Endodermal cell (in vitro differentiated cells): ENCODE results near the gene CCDC88A. TPM values are rescaled to one million over a fixed set of nuclear protein-coding genes. Genes with fewer than 3 reads are reported as not detected.
"Not testable (repeated sequence)": the region's sequence is repeated elsewhere in the genome, so short reads cannot be mapped to it uniquely, and the experiment has no call there.

Experiments
- DNase-seq: peaks from one replicate; pipeline ENCODE4 v3.0.0-alpha.2; 2017
- H3K27ac ChIP-seq: 2 replicates; pipeline ENCODE4 v1.5.1; 2013; ENCODE audit warnings: mild to moderate bottlenecking, low read depth, low read length, moderate library complexity
- H3K27me3 ChIP-seq: 2 replicates; pipeline ENCODE4 v1.6.1; 2013; ENCODE audit warnings: mild to moderate bottlenecking, low read length, moderate library complexity; ENCODE audit not compliant: insufficient read depth, control insufficient read depth, poor library complexity, severe bottlenecking
- H3K36me3 ChIP-seq: 2 replicates; pipeline ENCODE4 v1.7.0; 2013; ENCODE audit warnings: mild to moderate bottlenecking, low read length, moderate library complexity; ENCODE audit not compliant: control insufficient read depth, insufficient read depth
- H3K4me1 ChIP-seq: one replicate; pipeline ENCODE4 v1.7.0; 2013; ENCODE audit warnings: low read length; ENCODE audit not compliant: control insufficient read depth, insufficient read depth
- H3K4me3 ChIP-seq: 2 replicates; pipeline ENCODE4 v1.5.1; 2013; ENCODE audit warnings: mild to moderate bottlenecking, low read length, moderate library complexity
- H3K9ac ChIP-seq: 2 replicates; pipeline ENCODE4 v1.6.1; 2013; ENCODE audit warnings: mild to moderate bottlenecking, low read length, moderate library complexity; ENCODE audit not compliant: poor library complexity, severe bottlenecking; ENCODE audit errors: extremely low read depth
- H3K9me3 ChIP-seq: 2 replicates; pipeline ENCODE4 v1.6.1; 2013; ENCODE audit warnings: mild to moderate bottlenecking, low read length, moderate library complexity; ENCODE audit not compliant: control insufficient read depth
- H3K27ac Mint-ChIP-seq: 2 replicates; pipeline ENCODE4 v1.8.0; 2020; ENCODE audit warnings: mixed read lengths
- H3K27me3 Mint-ChIP-seq: 2 replicates; pipeline ENCODE4 v1.8.0; 2021; ENCODE audit warnings: mild to moderate bottlenecking, mixed read lengths; ENCODE audit not compliant: insufficient read depth
- H3K36me3 Mint-ChIP-seq: 2 replicates; pipeline ENCODE4 v1.8.0; 2020; ENCODE audit warnings: low read depth, mixed read lengths
- H3K4me1 Mint-ChIP-seq: 2 replicates; pipeline ENCODE4 v1.8.0; 2020; ENCODE audit warnings: mixed read lengths
- H3K4me3 Mint-ChIP-seq: 2 replicates; pipeline ENCODE4 v1.8.0; 2020; ENCODE audit warnings: mild to moderate bottlenecking, moderate library complexity, mixed read lengths
- H3K9me3 Mint-ChIP-seq: 2 replicates; pipeline ENCODE4 v1.8.0; 2020; ENCODE audit warnings: mild to moderate bottlenecking, mixed read lengths
- CTCF ChIP-seq: fragments of 200-600 bp; sonication (generic); conservative IDR thresholded peaks from 2 replicates; pipeline ENCODE4 v1.5.0; 2021; ENCODE audit warnings: antibody characterized with exemption, mild to moderate bottlenecking
- WGBS, 2 experiments: methylation state at CpG; one replicate each; pipeline versions ENCODE4 v1.1.5 to v1.1.7; 2013; ENCODE audit warnings: missing lambda C conversion rate in 2 of 2, mixed read lengths in 1 of 2; ENCODE audit not compliant: insufficient coverage in 1 of 2, insufficient read length in 1 of 2; 5-methylcytosine and 5-hydroxymethylcytosine counted together
- total RNA-seq, 2 donors: library from RNA; stranded (reverse); fragmentation: NEBNext Ultra II Directional in 1 of 2; extraction: Animal tissue kit (Norgen Biotek cat#: 25700) in 1 of 2; gene quantifications; 2 replicates in 1 of 2; 3 replicates in 1 of 2; pipeline ENCODE4 v1.2.1, GENCODE V29; 2021

The CCDC88A gene
- total RNA-seq, 2 donors from 2014 or later, result 84.2 to 88.4 TPM

DNA sequence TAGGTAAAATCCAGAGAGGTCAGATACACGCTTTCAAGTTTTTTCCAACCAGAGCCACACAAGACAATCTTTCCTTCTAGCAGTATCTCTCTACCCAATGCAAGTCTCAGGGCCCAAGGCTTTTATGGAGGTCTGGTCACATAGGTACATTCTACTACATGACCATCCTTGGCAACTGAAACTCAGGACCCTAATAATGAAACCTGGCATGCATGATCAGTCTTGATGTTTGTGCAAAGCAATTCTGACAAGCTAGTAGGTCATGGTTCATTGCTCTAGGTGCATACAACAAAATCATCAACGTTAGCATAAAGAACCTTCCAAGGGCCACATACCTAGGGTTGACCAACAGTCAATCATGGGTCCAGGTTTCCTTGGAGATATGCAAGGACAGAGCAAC, 33.2 kb upstream of the CCDC88A start:
- Histone ChIP-seq H3K4me3 (no peak overlapping the region), H3K27me3 (no peaks in the 10 kb centered on the region), H3K4me1 (no peaks in the 10 kb centered on the region), H3K36me3 (no peaks in the 10 kb centered on the region), H3K9me3 (no peaks in the 10 kb centered on the region), H3K9ac (no peak overlapping the region), H3K27ac (no peak overlapping the region)
- no peak overlapping the region for H3K27ac Mint-ChIP-seq
- H3K27me3 Mint-ChIP-seq, result no peaks in the 10 kb centered on the region
- no peaks in the 10 kb centered on the region for H3K9me3 Mint-ChIP-seq
- no peak for TF ChIP-seq CTCF
- no peak for DNase-seq
- 86 to 91% methylated on average over 1 to 2 of the region's 2 CpGs for WGBS, 2 experiments
- H3K4me3 Mint-ChIP-seq, result no peak overlapping the region
- no peaks in the 10 kb centered on the region for H3K36me3 Mint-ChIP-seq
- H3K4me1 Mint-ChIP-seq, result no peaks in the 10 kb centered on the region

DNA sequence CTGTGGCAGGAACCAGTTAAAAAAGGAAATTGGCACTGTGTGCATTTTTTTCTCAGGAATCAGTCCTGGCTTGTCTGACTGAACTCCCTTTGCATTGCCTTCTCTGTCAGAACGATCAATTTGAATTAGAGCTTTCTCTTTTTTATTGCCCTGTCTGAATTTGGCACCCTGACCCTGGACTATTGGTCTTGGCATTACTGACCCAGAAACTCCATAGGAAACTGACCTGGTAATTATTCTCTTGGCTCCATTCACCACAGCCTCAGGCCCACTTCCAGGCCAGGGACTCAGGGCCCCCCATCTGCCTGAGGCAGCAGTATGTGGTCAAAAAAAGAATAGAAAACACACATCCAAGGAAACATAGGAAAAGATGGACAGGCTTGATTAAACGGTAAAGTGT, 32.0 kb upstream of the CCDC88A start:
- H3K27me3 Mint-ChIP-seq, result no peaks in the 10 kb centered on the region
- H3K9me3 Mint-ChIP-seq, result no peaks in the 10 kb centered on the region
- no peak overlapping the region for H3K4me3 ChIP-seq
- no peak overlapping the region for H3K27ac Mint-ChIP-seq
- WGBS, 2 experiments, result 89 to 90% methylated on average over 2 of the region's 2 CpGs
- no peaks in the 10 kb centered on the region for H3K4me1 ChIP-seq
- H3K36me3 Mint-ChIP-seq, result no peaks in the 10 kb centered on the region
- no peaks in the 10 kb centered on the region for H3K27me3 ChIP-seq
- no peaks in the 10 kb centered on the region for H3K36me3 ChIP-seq
- no peak overlapping the region for H3K27ac ChIP-seq
- TF ChIP-seq CTCF, result no peak
- H3K9ac ChIP-seq, result no peak overlapping the region
- DNase-seq, result no peak
- H3K4me1 Mint-ChIP-seq, result no peaks in the 10 kb centered on the region
- no peaks in the 10 kb centered on the region for H3K9me3 ChIP-seq
- no peak overlapping the region for H3K4me3 Mint-ChIP-seq

DNA sequence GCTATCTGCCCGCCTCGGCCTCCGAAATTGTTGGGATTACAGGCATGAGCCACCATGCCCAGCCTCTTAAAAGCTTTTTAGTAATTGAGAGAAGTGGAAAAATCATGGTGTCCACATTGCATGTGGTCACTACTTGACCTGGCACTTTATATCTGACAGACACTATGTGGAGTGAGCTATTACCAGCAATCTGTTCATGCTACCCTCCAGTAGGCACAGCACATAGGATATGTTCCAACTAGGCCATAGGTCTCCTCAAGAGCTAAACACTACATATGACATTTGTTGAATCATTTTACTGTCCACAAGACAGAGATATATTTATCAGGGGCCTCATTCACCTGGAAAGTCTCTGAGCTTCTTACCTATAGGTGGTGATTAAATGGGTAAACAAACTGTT, 30.4 kb upstream of the CCDC88A start:
- H3K36me3 ChIP-seq, DNase-seq, H3K4me1 ChIP-seq, H3K4me3 Mint-ChIP-seq, H3K27ac ChIP-seq, H3K4me3 ChIP-seq, H3K9me3 ChIP-seq, H3K36me3 Mint-ChIP-seq, H3K9ac ChIP-seq, H3K27me3 Mint-ChIP-seq, H3K9me3 Mint-ChIP-seq, H3K27ac Mint-ChIP-seq, H3K4me1 Mint-ChIP-seq, H3K27me3 ChIP-seq: not testable (repeated sequence)
- WGBS, 2 experiments, result 100% methylated on average over 3 of the region's 3 CpGs

DNA sequence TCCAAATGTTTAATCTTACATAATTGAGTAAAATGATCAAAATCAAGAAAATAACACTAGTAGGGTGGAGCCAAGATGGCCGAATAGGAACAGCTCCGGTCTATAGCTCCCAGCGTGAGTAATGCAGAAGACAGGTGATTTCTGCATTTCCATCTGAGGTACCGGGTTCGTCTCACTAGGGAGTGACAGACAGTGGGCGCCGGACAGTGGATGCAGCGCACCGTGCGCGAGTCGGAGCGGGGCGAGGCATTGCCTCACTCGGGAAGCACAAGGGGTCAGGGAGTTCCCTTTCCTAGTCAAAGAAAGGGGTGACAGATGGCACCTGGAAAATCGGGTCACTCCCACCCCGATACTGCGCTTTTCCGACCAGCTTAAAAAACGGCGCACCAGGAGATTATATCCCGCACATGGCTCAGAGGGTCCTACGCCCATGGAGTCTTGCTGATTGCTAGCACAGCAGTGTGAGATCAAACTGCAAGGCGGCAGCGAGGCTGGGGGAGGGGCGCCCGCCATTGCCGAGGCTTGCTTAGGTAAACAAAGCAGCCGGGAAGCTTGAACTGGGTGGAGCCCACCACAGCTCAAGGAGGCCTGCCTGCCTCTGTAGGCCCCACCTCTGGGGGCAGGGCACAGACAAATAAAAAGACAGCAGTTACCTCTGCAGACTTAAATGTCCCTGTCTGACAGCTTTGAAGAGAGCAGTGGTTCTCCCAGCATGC, 22.5 kb upstream of the CCDC88A start:
- not testable (repeated sequence) for H3K27ac ChIP-seq, H3K9ac ChIP-seq, H3K36me3 Mint-ChIP-seq, H3K4me3 ChIP-seq, DNase-seq, H3K4me1 ChIP-seq, H3K36me3 ChIP-seq, H3K27me3 Mint-ChIP-seq, H3K27me3 ChIP-seq, H3K27ac Mint-ChIP-seq, H3K4me3 Mint-ChIP-seq, H3K4me1 Mint-ChIP-seq, H3K9me3 ChIP-seq
- H3K9me3 Mint-ChIP-seq, result peaks cover 20% of the 10 kb centered on the region
- 87 to 95% methylated on average over 12 to 29 of the region's 29 CpGs for WGBS, 2 experiments
